Cardiac fibroblast (primary cell): ENCODE measurements around the gene LDLRAD3.

Experiments used
- DNase-seq, 2 donors: peaks; one replicate each; pipeline versions ENCODE4 v3.0.0 to v3.0.0-alpha.2; 2010; ENCODE audit warnings: low read depth in 2 of 2
- H3K4me3 ChIP-seq, 2 donors: replicated peaks in 1 of 2; 1 replicate in 1 of 2; 2 replicates in 1 of 2; pipeline ENCODE4 v1.5.1; 2011; ENCODE audit warnings: low read depth in 2 of 2, low read length in 2 of 2, mild to moderate bottlenecking in 2 of 2, moderate library complexity in 1 of 2
- TF ChIP-seq, protein P1 (sequence below): IDR thresholded peaks from one replicate; pipeline ENCODE4 v1.5.1; 2011; ENCODE audit warnings: low read depth, mild to moderate bottlenecking, low read length, inconsistent platforms

LDLRAD3 gene

DNA sequence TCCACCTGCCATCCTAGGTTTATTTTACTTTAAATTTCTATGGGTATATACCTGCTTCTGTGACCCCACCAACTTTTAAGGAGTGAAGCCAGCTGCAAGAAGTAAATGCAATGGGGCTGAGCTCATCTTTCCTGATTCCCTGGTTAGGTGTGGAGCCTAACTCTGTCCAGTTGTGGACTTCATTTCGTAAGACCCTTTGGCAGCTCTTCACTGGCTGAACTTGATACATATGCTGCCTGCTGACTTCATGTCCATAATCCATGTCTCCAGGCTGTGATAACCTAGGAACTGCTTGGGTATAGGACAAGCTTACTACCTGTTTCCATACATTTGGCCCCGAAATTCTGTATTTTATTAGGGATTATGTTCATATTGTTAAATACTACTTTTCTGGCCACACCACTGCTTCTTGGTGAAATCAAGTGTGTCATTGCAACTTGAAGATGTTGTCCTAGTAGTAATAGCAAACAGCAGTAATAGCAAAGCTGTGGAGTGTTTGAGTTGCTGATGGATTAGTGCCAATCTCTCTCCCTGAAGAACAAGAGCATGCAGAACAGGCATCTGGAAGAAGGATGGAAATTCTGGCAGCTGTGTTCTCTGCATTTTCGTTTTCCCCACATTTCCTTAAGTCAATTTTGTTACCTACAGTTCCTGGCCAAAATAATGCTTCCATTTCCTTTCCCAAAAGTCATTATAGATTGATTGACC is 31.2 kb downstream of the LDLRAD3 start:
- TF ChIP-seq, protein P1, sequence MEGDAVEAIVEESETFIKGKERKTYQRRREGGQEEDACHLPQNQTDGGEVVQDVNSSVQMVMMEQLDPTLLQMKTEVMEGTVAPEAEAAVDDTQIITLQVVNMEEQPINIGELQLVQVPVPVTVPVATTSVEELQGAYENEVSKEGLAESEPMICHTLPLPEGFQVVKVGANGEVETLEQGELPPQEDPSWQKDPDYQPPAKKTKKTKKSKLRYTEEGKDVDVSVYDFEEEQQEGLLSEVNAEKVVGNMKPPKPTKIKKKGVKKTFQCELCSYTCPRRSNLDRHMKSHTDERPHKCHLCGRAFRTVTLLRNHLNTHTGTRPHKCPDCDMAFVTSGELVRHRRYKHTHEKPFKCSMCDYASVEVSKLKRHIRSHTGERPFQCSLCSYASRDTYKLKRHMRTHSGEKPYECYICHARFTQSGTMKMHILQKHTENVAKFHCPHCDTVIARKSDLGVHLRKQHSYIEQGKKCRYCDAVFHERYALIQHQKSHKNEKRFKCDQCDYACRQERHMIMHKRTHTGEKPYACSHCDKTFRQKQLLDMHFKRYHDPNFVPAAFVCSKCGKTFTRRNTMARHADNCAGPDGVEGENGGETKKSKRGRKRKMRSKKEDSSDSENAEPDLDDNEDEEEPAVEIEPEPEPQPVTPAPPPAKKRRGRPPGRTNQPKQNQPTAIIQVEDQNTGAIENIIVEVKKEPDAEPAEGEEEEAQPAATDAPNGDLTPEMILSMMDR: no peak
- DNase-seq: peak in 1 of 2 donors; percentile 20
- no peak overlapping the region for H3K4me3 ChIP-seq

DNA sequence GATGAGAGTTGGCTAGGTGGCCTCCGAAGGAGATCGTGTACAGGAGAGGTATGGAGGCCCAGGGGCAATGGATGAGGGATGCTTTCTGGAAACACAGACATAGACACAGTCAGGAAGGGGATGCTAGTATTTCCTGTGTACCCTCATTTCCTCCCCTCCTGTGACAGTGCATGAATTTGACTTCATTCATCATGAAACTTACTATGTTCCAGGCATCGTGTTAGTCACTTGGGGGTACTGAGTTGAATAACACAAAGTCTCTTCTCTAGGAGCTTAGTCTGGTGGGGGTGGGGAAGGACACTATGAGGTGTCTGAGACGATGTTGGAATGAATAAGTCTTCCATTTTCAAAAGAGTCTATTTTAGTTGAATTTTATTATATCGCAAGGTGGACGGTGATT is 32.6 kb downstream of the LDLRAD3 start:
- DNase-seq: no peak
- H3K4me3 ChIP-seq: no peak overlapping the region
- TF ChIP-seq, protein P1: no peak

DNA sequence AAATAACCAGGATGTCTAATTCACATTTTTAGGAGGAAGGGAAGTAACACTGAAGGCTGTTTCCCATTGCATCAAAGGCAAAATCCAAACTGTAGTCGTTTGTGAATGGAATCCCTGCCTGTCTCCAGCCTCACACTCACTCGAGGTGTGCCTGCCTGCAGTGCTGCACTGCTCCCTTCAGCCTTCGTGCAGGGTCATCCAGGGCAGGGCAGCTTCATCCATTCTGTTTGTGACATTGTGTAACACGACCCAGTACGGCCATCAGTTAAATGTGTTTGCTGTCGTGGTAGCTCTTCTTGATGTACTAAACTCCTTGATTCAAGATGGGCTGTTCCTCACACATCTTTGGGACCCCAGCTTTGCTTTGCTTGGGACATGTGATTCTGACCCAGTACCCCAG is 34.3 kb downstream of the LDLRAD3 start:
- TF ChIP-seq, protein P1: no peak
- no peak for DNase-seq
- H3K4me3 ChIP-seq: no peak overlapping the region

DNA sequence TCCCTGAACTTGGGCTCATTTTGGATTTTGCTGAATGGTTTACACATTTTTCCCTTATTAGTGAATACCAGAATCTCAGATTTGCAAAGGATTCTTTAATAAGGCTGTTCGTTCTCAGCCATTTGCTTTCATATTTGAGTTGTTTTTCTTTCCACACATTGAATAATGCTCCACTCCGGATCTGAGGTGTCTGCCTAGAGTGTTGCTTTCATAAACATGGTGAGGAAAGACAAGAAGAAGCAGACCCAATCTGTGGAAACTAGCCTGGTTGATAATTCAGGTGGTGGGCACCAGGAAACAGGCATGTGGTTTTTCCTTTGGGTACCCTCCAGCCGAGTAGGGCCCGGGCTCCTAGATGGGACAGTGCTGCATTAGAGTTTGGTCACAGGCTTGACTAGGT is 35.0 kb downstream of the LDLRAD3 start:
- DNase-seq: no peak
- TF ChIP-seq, protein P1: no peak
- no peak overlapping the region for H3K4me3 ChIP-seq

DNA sequence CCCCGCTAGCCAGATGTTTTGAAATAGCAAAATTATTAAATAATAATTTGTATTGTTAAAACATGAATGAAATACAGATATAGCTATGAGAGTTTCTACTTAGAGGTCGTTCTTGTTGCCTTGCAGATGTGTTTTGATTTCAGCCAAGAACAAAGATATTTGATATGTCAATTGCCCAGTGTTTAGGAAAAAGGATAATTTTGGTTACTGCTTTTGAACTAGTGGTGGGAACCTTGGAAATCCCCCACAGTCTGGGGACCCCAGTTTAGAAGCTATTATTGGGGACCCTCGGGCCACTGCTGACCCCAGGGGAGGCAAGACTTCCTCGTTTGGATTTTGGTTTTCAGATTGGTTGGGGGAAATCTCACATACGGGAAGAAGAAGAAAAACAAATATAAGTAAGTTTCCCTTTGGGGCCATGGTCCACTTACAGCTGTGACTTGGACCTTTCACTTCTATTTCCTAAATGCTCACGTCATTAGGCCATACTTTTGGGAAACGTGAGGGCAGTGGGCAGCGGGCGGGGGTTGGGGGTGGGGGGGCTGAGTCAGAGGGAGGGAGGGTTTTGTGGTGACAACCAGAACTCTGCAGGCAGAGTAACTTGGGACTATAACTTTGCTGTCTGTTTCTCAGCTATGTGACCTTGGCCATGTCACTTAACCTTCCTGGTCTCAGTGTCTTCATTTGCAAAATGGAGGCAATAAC is 37.0 kb downstream of the LDLRAD3 start:
- TF ChIP-seq, protein P1: no peak
- no peak overlapping the region for H3K4me3 ChIP-seq
- peak; percentile 55 to 64 for DNase-seq

DNA sequence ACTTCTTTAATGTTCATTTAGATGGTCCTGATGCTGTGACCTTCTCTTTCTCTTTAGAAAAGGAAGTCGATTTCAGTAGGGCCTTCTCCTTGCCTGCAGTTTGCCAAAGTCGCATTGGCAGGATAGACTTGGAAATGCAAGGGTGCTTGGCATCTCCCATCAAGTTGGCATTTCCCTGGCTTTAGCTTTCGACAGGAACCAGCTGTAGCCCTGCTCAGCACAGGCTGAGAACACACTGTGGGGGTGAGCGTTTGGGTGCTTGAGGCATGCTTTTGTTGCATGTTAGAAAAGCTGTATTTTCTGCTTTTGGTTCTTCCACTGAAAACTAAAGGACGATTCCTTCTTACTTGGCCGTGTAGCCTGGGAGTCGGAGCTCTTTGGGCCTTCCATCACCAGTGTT is 37.7 kb downstream of the LDLRAD3 start:
- no peak overlapping the region for H3K4me3 ChIP-seq
- peak in 1 of 2 donors; percentile 73 for DNase-seq
- TF ChIP-seq, protein P1: no peak
